Stimulated activated CD8-positive, alpha-beta memory T cell treated with anti-CD3 and anti-CD28 coated beads, Interleukin-4, amount 100 ng/mL, for 48 hours (primary cell): ENCODE measurements around the gene PKM.
"Not testable (repeated sequence)": the region's sequence is repeated elsewhere in the genome, so short reads cannot be mapped to it uniquely, and the experiment has no call there.

ENCODE experiments used
- DNase-seq: peaks from one replicate; pipeline ENCODE4 v3.0.0-alpha.2; 2020

PKM gene

GRCh38 chr15:72174551-72175165 is 56.3 kb downstream of the PKM start:
- no peak for DNase-seq

DNA sequence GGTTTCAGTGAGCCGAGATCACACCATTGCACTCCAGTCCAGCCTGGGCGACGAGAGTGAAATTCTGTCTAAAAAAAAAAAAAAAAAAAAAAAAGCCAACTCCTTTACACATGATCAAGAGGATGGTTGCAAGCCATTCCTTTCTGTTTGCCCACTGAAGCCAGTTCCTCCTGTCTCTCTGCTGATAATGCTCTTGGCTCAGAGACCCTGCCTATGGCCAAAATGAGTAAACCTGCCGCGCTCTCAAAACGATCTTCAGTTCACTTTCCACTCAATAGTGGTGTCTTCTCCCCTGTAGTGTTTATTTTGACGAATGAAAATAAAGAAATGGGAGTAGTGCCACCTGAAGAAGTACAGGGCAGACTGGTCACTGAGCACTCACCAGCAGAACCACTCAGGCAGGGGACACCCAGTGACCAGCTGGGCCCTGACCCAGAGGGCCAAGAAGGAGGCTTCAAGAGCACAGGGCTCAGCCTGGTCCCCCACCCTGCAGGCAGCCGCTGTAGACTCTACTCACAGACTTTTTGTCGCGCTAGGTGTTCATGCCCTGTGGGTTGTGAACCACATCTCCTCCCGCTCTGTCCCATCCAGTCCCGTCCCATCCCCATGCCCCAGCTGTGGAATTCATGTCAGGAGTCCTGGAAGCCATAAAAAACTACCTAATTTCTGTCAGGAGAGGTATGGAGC is 57.0 kb downstream of the PKM start:
- no peak for DNase-seq

DNA sequence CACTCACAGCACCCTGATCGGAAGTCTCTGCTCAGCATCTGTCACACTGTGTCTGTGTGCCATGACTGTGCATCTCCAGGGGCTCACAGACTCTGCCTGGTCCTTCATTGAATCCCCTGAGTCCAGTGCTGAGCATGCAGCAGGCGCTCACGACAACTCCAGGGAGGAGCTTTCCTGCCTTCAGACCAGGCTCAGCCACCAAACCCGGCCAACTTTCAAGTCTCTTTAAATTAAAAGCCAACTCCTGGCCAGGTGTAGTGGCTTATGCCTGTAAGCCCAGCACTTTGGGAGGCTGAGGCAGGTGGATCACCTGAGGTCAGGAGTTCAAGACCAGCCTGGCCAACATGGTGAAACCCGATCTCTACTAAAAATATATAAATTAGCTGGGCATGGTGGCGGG is 57.6 kb downstream of the PKM start:
- DNase-seq, result no peak

GRCh38 chr15:72172796-72173195 is 58.2 kb downstream of the PKM start:
- DNase-seq, result no peak

DNA sequence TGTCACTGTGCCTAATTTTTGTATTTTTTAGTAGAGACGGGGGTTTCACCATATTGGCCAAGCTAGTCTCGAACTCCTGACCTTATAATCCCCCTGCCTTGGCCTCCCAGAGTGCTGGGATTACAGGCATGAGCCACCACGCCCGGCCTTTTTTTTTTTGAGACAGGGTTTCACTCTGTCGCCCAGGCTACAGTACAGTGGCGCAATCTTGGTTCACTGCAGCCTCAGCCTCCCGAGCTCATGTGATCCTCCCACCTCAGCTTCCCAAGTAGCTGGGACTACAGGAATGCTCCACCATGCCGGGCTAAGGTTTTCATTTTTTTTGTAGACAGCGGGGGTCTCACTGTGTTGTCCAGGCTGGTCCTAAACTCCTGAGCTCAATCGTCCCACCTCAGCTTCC is 59.0 kb downstream of the PKM start:
- DNase-seq, result not testable (repeated sequence)

GRCh38 chr15:72170691-72171090 is 60.3 kb downstream of the PKM start:
- no peak for DNase-seq

GRCh38 chr15:72169921-72170611 is 60.9 kb downstream of the PKM start:
- DNase-seq, result no peak

GRCh38 chr15:72169236-72169920 is 61.6 kb downstream of the PKM start:
- no peak for DNase-seq

- no peak for DNase-seq
Observed at GRCh38 chr15:72168808-72169190, 62.2 kb downstream of the PKM start.

GRCh38 chr15:72168131-72168807 is 62.7 kb downstream of the PKM start:
- DNase-seq, result no peak

DNA sequence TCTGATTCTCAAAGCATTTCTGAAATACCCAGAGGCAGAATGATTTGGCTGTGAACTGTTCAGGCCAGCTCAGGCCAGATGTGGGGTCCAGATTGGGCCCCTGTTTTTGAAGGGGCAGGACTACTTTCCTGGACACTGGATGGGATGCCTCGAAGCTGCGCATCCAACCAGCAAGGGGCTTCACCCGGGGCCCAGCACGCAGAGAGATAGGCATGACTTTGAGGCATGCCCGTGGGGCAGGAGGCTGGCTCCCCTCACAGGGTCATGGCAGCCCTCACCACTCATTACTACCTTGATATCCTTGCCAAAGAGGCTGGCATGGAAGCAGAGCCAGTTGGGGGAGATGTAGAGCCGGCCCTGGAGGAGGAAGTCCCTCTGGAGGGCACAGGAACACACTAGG is 63.5 kb downstream of the PKM start:
- no peak for DNase-seq

DNA sequence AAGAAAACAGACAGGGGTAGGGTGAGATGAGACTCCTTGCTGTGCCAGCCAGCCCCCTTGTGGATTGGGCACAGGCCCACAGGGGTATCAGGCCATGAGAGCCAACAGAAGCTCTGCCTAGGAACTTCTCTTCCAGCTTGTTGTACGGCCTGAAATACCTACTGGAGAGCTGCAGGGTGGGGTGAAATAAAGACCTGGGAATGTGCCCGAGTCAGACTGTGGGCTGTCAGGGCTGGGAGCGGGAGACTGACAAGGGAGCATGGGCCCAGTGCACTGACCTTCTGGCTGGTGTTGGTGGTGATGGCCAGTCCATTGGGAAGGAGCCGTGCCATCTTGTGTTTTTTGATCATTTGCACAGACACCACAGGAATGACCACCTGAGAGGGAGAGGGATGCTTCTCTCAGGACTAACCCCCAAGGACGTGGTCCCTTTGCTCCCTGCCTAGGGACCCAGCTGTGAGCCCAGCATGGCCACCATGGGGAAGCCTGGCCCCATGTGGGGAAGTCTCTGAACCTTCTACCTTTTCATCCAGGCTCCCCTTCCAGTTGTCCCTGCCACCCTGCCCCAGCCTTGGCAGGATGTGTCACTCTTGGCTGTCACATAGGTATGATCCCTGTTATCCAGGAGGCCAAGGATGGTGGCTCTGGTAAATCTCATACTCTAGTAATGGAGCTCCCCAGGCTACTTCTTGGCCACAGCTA is 64.1 kb downstream of the PKM start:
- no peak for DNase-seq

- no peak for DNase-seq
Observed at GRCh38 chr15:72163719-72164118, 67.3 kb downstream of the PKM start.

DNA sequence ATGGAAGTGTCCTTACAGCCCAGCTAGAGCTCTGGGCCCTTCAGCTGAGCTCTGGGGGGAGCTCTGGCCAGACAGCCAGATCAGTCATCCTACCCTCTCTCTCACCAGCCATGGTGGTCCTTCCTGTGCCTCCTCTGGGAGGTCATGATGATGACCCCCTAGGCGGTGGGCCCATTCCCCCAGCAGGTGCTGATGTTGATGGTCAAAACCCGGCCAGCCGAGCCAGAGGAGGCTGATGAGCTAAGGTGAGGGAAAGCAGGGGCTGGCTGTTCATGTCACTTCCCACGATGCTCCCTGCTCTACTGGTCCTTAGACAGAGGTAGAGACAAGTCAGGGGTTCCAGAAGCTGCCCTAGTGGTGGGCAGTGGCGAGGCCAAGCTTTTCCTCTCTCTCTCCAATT is 68.4 kb downstream of the PKM start:
- no peak for DNase-seq

- no peak for DNase-seq
Observed at GRCh38 chr15:72161361-72162132, 69.4 kb downstream of the PKM start.

DNA sequence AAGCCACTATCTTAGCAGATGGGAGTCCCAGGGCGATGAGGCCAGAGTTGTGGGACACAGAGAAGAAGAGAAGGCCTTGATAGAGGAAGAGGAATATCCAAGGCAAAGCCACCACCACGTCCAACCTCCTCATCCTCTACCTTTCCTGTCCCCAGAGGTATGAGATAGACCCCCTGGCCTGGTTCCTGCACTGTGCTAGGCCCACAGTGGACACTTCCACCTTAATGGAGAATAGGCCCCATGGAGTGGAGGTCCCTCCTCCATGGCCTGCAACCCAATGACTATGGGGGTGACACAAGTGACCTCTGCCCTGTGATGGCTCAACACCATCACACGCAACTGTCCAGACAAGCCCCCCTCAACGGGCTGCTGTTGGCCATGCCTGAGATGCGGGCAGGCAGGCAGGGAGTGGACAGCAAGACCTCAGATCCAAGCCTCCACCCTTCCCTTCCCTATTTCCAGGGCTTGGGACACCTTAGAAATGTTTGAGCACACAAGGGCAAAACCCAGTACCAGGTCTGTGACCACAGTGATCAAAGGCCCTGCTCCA is 70.2 kb downstream of the PKM start:
- DNase-seq, result no peak

- no peak for DNase-seq
Observed at GRCh38 chr15:72156928-72157327, 74.1 kb downstream of the PKM start.

DNA sequence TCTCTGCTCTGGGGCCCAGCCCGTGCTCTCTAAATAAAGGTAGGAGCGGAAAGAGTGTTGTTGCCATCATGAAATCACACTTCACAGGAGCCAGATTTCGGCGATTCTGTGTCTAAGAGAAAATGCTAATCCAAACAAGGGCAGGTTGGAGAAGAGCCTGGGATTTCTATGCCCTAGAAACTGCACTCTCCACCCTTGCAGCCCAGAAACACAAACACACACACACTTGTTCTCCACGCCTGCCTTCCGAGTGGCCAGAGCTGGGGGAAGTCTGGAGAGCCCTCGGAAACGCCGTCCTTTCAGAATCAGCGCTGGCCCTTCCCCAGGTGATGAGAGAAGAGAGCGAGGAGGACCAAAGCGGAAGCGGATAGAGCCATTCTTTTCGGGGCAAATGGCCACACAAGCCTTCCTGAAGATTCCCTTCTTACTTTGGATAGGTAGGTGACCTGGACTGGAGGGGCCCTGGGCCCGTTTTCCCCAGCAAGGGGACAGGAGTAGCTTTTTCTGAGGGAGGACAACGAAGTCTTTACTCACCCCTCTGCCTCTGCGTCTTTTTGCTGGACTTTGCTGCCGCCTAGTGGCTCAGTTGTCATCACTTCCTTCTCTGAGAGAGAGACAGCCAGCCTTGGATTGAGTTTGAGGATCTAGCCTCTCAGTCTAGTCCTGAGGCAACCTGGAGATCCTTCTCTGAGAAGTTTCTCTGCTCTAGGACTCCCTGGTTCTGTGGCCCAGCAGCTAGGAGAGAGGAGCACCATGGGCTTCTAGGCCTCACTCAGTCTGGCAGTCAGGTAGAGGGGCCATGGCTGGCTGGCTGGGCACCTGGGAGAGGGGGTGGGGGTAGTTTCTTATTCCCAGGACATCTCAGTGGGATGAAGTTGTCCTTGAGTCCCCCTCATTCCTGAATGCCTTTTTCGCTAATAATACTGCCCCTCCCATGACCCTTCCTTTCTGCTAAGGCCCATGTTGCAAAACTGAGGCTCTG is 75.1 kb downstream of the PKM start:
- DNase-seq, result peak; percentile 91

- no peak for DNase-seq
Observed at GRCh38 chr15:72155003-72155621, 75.9 kb downstream of the PKM start.

DNA sequence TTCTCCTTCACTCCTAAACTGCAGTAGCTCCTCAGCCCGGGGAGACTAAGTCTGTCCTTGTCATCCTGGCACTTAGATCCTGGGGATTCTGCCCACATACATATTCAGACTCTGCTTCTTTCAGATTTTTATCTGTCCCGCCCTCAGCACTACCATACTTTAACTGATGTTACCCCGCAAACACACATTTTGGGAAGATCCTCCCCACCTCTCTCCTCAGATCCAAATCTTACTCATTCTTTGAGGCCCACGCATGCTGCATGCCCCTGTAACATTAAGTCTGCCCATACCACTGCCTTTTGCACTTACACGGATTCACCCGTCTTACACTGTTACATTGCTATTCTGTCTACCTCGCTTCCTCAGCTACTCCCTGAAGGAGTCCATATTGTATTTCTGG is 76.7 kb downstream of the PKM start:
- DNase-seq, result no peak
